HG02885 (cell line): ENCODE measurements around the gene SERTAD3.
"Not testable (repeated sequence)": the region's sequence is repeated elsewhere in the genome, so short reads cannot be mapped to it uniquely, and the experiment has no call there.

Experiments used
- ATAC-seq: cut with Tn5 transposase; IDR thresholded peaks from one replicate; pipeline ENCODE4 v1.9.1; 2021; ENCODE audit warnings: mild to moderate bottlenecking; ENCODE audit not compliant: unreplicated experiment, poor library complexity

The SERTAD3 gene

GRCh38 chr19:40444000-40444824 is at the start of gene SERTAD3:
Gene SERTAD3 (minus strand): TSS chr19:40444335. CDS start chr19:40442080, 2,255 bp downstream.
- ATAC-seq = peak; percentile 74

- ATAC-seq = no peak
Observed at GRCh38 chr19:40493778-40494177, 49.6 kb upstream of the SERTAD3 start.

GRCh38 chr19:40492274-40492673 is 48.1 kb upstream of the SERTAD3 start:
- no peak for ATAC-seq

- no peak for ATAC-seq
Observed at GRCh38 chr19:40489882-40490230, 45.7 kb upstream of the SERTAD3 start.

GRCh38 chr19:40486017-40486416 is 41.9 kb upstream of the SERTAD3 start:
- ATAC-seq = no peak

GRCh38 chr19:40475878-40476644 is 31.9 kb upstream of the SERTAD3 start:
- not testable (repeated sequence) for ATAC-seq

- no peak for ATAC-seq
Observed at GRCh38 chr19:40474737-40475136, 30.6 kb upstream of the SERTAD3 start.

GRCh38 chr19:40472516-40472915 is 28.4 kb upstream of the SERTAD3 start:
- no peak for ATAC-seq

- no peak for ATAC-seq
Observed at GRCh38 chr19:40471111-40471510, 27.0 kb upstream of the SERTAD3 start.

GRCh38 chr19:40469011-40469410 is 24.9 kb upstream of the SERTAD3 start:
- no peak for ATAC-seq

GRCh38 chr19:40466985-40467734 is 23.0 kb upstream of the SERTAD3 start, which contains the start of gene SPTBN4:
Gene SPTBN4 (plus strand): TSS chr19:40467001. CDS start chr19:40472622, 5,621 bp downstream.
- ATAC-seq = no peak

GRCh38 chr19:40466219-40466984 is 22.3 kb upstream of the SERTAD3 start:
- ATAC-seq = peak; percentile 29

GRCh38 chr19:40465557-40466218 is 21.6 kb upstream of the SERTAD3 start, which contains the start of gene BLVRB:
Gene BLVRB (minus strand): TSS chr19:40465745. CDS start chr19:40465688, 57 bp downstream.
- peak; percentile 84 for ATAC-seq

GRCh38 chr19:40465025-40465556 is 21.0 kb upstream of the SERTAD3 start:
- ATAC-seq = no peak

- ATAC-seq = no peak
Observed at GRCh38 chr19:40464059-40465024, 20.2 kb upstream of the SERTAD3 start.

GRCh38 chr19:40463587-40464037 is 19.5 kb upstream of the SERTAD3 start:
- ATAC-seq = not testable (repeated sequence)

GRCh38 chr19:40461669-40462221 is 17.6 kb upstream of the SERTAD3 start:
- no peak for ATAC-seq
